Peyer's patch (tissue), 4 donors: Measurements from ENCODE around the gene ZNF609. TPM values are rescaled to one million over a fixed set of nuclear protein-coding genes. Genes with fewer than 3 reads are reported as not detected.
A peak's percentile ranks its signal among the peaks of the same experiment; 100 is the strongest.

Source experiments
- DNase-seq, 3 donors: peaks; one replicate each; pipeline ENCODE4 v3.0.0-alpha.2; 2017 to 2019
- H3K27ac ChIP-seq, 4 donors: fragments of 200-600 bp; sonication (generic); one replicate each; pipeline ENCODE4 v1.5.1; 2016 to 2019
- H3K27me3 ChIP-seq, 2 donors: fragments of 200-600 bp; sonication (generic); one replicate each; pipeline ENCODE4 v1.5.1; 2019
- H3K36me3 ChIP-seq, 3 donors: fragments of 200-600 bp; sonication (generic); one replicate each; pipeline ENCODE4 v1.5.1; 2016 to 2019
- H3K4me1 ChIP-seq, 4 donors: fragments of 200-600 bp; sonication (generic); one replicate each; pipeline ENCODE4 v1.5.1; 2016 to 2019
- H3K4me3 ChIP-seq, 4 donors: fragments of 200-600 bp; sonication (generic); 1 replicate in 3 of 4; 2 replicates in 1 of 4; pipeline ENCODE4 v1.5.1; 2016 to 2019; ENCODE audit warnings: mild to moderate bottlenecking in 1 of 4
- H3K9me3 ChIP-seq, 4 donors: fragments of 200-600 bp; sonication (generic); one replicate each; pipeline ENCODE4 v1.5.1; 2016 to 2019; ENCODE audit warnings: mild to moderate bottlenecking in 1 of 4
- CTCF ChIP-seq, 6 experiments: fragments of 450-650 bp in 4 of 6; fragments of 200-600 bp in 2 of 6; sonication (generic) in 1 of 6; IDR thresholded peaks; one replicate each; pipeline ENCODE4 v1.5.1; 2017 to 2019; ENCODE audit warnings: antibody characterized with exemption in 6 of 6, mild to moderate bottlenecking in 3 of 6, moderate library complexity in 1 of 6
- POLR2A ChIP-seq, 2 donors: fragments of 450-650 bp; IDR thresholded peaks; one replicate each; pipeline ENCODE4 v1.5.1; 2017; ENCODE audit warnings: antibody characterized with exemption in 2 of 2, mild to moderate bottlenecking in 2 of 2, moderate library complexity in 2 of 2
- total RNA-seq, 4 donors: library from RNA; depleted of rRNA; stranded (reverse); fragments of >200 nt; gene quantifications; one replicate each; pipeline ENCODE4 v1.1.0, GENCODE V29; 2016

The ZNF609 gene
- total RNA-seq, 4 donors from 2014 or later, result 22.1 to 57.8 (median 36.0) TPM

GRCh38 chr15:64501396-64501715 is 41.0 kb downstream of the ZNF609 start:
- no peak for DNase-seq
- Histone ChIP-seq H3K27me3 (no peaks in the 10 kb centered on the region), H3K4me1 (peaks cover 0 to 47% (median 10%) of the 10 kb centered on the region in 4 donors), H3K36me3 (peaks cover 0 to 15% (median 0%) of the 10 kb centered on the region in 3 donors), H3K4me3 (no peak overlapping the region), H3K9me3 (no peaks in the 10 kb centered on the region), H3K27ac (peak overlapping the region in 1 of 4 donors; percentile 69)
- no peak for TF ChIP-seq CTCF (IDR thresholded peaks at IDR 0.05)
- TF ChIP-seq POLR2A (IDR thresholded peaks at IDR 0.05), result no peak

- Histone ChIP-seq H3K4me1 (peaks cover 3 to 55% (median 14%) of the 10 kb centered on the region in 4 donors), H3K27ac (peak overlapping the region; percentile 13 to 69 (median 64))
- no peak for DNase-seq
Observed at GRCh38 chr15:64502151-64502550, 41.8 kb downstream of the ZNF609 start.

GRCh38 chr15:64502551-64502950 is 42.2 kb downstream of the ZNF609 start:
- TF ChIP-seq POLR2A (IDR thresholded peaks at IDR 0.05) (no peak), CTCF (IDR thresholded peaks at IDR 0.05) (no peak)
- Histone ChIP-seq H3K4me1 (peaks cover 7 to 59% (median 18%) of the 10 kb centered on the region in 4 donors), H3K27ac (peak overlapping the region; percentile 13 to 69 (median 64)), H3K27me3 (no peaks in the 10 kb centered on the region), H3K9me3 (no peaks in the 10 kb centered on the region), H3K36me3 (peaks cover 0 to 15% (median 0%) of the 10 kb centered on the region in 3 donors), H3K4me3 (no peak overlapping the region)
- no peak for DNase-seq

More at GRCh38 chr15:64502151-64502550, 41.8 kb downstream of the ZNF609 start:
- Histone ChIP-seq H3K4me3 (no peak overlapping the region), H3K36me3 (peaks cover 0 to 15% (median 0%) of the 10 kb centered on the region in 3 donors), H3K9me3 (no peaks in the 10 kb centered on the region), H3K27me3 (no peaks in the 10 kb centered on the region)
- TF ChIP-seq POLR2A (IDR thresholded peaks at IDR 0.05) (no peak), CTCF (IDR thresholded peaks at IDR 0.05) (no peak)

- no peaks in the 10 kb centered on the region for H3K27me3 ChIP-seq
- H3K27ac ChIP-seq, result peak overlapping the region; percentile 13 to 69 (median 64)
- no peak for TF ChIP-seq POLR2A (IDR thresholded peaks at IDR 0.05)
- TF ChIP-seq CTCF (IDR thresholded peaks at IDR 0.05), result no peak
- no peak for DNase-seq
- no peaks in the 10 kb centered on the region for H3K9me3 ChIP-seq
- peaks cover 7 to 65% (median 20%) of the 10 kb centered on the region in 4 donors for H3K4me1 ChIP-seq
- H3K36me3 ChIP-seq, result peaks cover 0 to 15% (median 0%) of the 10 kb centered on the region in 3 donors
- H3K4me3 ChIP-seq, result peak overlapping the region in 2 of 4 donors; percentile 8 to 10
Observed at GRCh38 chr15:64503197-64503596, 42.8 kb downstream of the ZNF609 start.

- H3K9me3 ChIP-seq, result no peaks in the 10 kb centered on the region
- no peaks in the 10 kb centered on the region for H3K27me3 ChIP-seq
- no peak for DNase-seq
- peaks cover 7 to 66% (median 20%) of the 10 kb centered on the region in 4 donors for H3K4me1 ChIP-seq
- no peak for TF ChIP-seq CTCF (IDR thresholded peaks at IDR 0.05)
- no peak for TF ChIP-seq POLR2A (IDR thresholded peaks at IDR 0.05)
- H3K27ac ChIP-seq, result peak overlapping the region; percentile 13 to 69 (median 64)
- peak overlapping the region in 2 of 4 donors; percentile 8 to 10 for H3K4me3 ChIP-seq
- H3K36me3 ChIP-seq, result peaks cover 0 to 15% (median 0%) of the 10 kb centered on the region in 3 donors
Observed at GRCh38 chr15:64503640-64504039, 43.3 kb downstream of the ZNF609 start.
